ENCODE data around the gene THOC5. TPM values are rescaled to one million over a fixed set of nuclear protein-coding genes. Genes with fewer than 3 reads are reported as not detected.

THOC5 gene
- total RNA-seq, 4 donors from 2014 or later = 23.9 to 46.6 (median 30.3) TPM

GRCh38 chr22:29483254-29483653, 70.3 kb downstream of the THOC5 start:
- TF ChIP-seq POLR2A (IDR thresholded peaks at IDR 0.05) (no peak), CTCF (IDR thresholded peaks at IDR 0.05) (no peak)
- no peak for DNase-seq
- intact Hi-C loops (cut with DNase I) = no loop called here
- Histone ChIP-seq H3K36me3 (no peaks in the 10 kb centered on the region), H3K4me3 (replicated peaks in 1 of 3) (no peak overlapping the region), H3K27ac (no peak overlapping the region), H3K4me1 (peaks cover 5 to 13% of the 10 kb centered on the region in 2 donors), H3K27me3 (peaks cover 17% of the 10 kb centered on the region), H3K9me3 (no peaks in the 10 kb centered on the region)
- 90 to 93% methylated on average over 11 to 13 of the region's 13 CpGs for WGBS, 2 donors

- 97 to 100% methylated on average over 7 of the region's 7 CpGs for WGBS, 2 donors
- Histone ChIP-seq H3K27ac (no peak overlapping the region), H3K36me3 (no peaks in the 10 kb centered on the region), H3K4me3 (replicated peaks in 1 of 3) (no peak overlapping the region), H3K4me1 (peaks cover 5 to 13% of the 10 kb centered on the region in 2 donors), H3K9me3 (no peaks in the 10 kb centered on the region), H3K27me3 (peaks cover 17% of the 10 kb centered on the region)
- no peak for TF ChIP-seq CTCF (IDR thresholded peaks at IDR 0.05)
- TF ChIP-seq POLR2A (IDR thresholded peaks at IDR 0.05) = no peak
- intact Hi-C loops (cut with DNase I) = no loop called here
- DNase-seq = no peak
These were observed 70.8 kb downstream of the THOC5 start for GRCh38 chr22:29482726-29483125.

GRCh38 chr22:29482253-29482652, 71.3 kb downstream of the THOC5 start:
- Histone ChIP-seq H3K27me3 (peaks cover 17% of the 10 kb centered on the region), H3K36me3 (no peaks in the 10 kb centered on the region), H3K27ac (no peak overlapping the region), H3K9me3 (no peaks in the 10 kb centered on the region), H3K4me1 (peaks cover 5 to 13% of the 10 kb centered on the region in 2 donors), H3K4me3 (replicated peaks in 1 of 3) (no peak overlapping the region)
- DNase-seq = no peak
- TF ChIP-seq POLR2A (IDR thresholded peaks at IDR 0.05) (no peak), CTCF (IDR thresholded peaks at IDR 0.05) (no peak)
- 77 to 78% methylated on average over 8 to 11 of the region's 11 CpGs for WGBS, 2 donors
- intact Hi-C loops (cut with DNase I) = no loop called here

GRCh38 chr22:29481265-29482000, 72.1 kb downstream of the THOC5 start:
- no peak overlapping the region for H3K4me3 ChIP-seq (replicated peaks in 1 of 3)
- intact Hi-C loops (cut with DNase I) = no loop called here
- WGBS, 2 donors = 15 to 16% methylated on average over 14 to 15 of the region's 15 CpGs
- no peaks in the 10 kb centered on the region for H3K9me3 ChIP-seq
- H3K4me1 ChIP-seq = peaks cover 5 to 13% of the 10 kb centered on the region in 2 donors
- DNase-seq = no peak
- no peak overlapping the region for H3K27ac ChIP-seq
- no peaks in the 10 kb centered on the region for H3K36me3 ChIP-seq
- H3K27me3 ChIP-seq = peaks cover 17% of the 10 kb centered on the region
- TF ChIP-seq CTCF (IDR thresholded peaks at IDR 0.05) (no peak), POLR2A (IDR thresholded peaks at IDR 0.05) (no peak)

GRCh38 chr22:29480512-29481264, 72.9 kb downstream of the THOC5 start:
- intact Hi-C loops (cut with DNase I) = no loop called here
- WGBS, 2 donors = 0% methylated on average over 2 of the region's 107 CpGs; no CpG with 5 or more reads in 1 of the 2 donors
- H3K27me3 ChIP-seq = peaks cover 17% of the 10 kb centered on the region

More at GRCh38 chr22:29480512-29481264, 72.9 kb downstream of the THOC5 start:
- H3K4me1 ChIP-seq = peaks cover 5 to 13% of the 10 kb centered on the region in 2 donors
- H3K27ac ChIP-seq = no peak overlapping the region
- TF ChIP-seq POLR2A (IDR thresholded peaks at IDR 0.05) (no peak), CTCF (IDR thresholded peaks at IDR 0.05) (no peak)
- no peak overlapping the region for H3K4me3 ChIP-seq (replicated peaks in 1 of 3)
- DNase-seq = peak; percentile 6 to 10
- H3K36me3 ChIP-seq = no peaks in the 10 kb centered on the region
- H3K9me3 ChIP-seq = no peaks in the 10 kb centered on the region

All from thyroid gland (tissue), 4 donors.